HepG2 (cell line): ENCODE results near the gene MOXD1. TPM values are rescaled to one million over a fixed set of nuclear protein-coding genes. Genes with fewer than 3 reads are reported as not detected.

Experiments used
- ATAC-seq: fragments of 200-7000 bp; cut with Tn5 transposase; 3 replicates; pipeline ENCODE4 v1.9.1; 2020; ENCODE audit warnings: mild to moderate bottlenecking, moderate library complexity
- BruUV-seq: library from RNA; stranded (reverse); fragments of 400-500 nt; replicated peaks from 2 replicates; lab custom pipeline; 2021; lab: Mats Ljungman, UMichigan
- CTCF ChIA-PET: fragments of 300-600 bp; formaldehyde crosslinking; extraction: SDS; loops from one replicate; lab custom pipeline; 2021; ENCODE audit warnings: low total read pairs, inconsistent platforms, low intra/inter-chr PET ratio; lab: Yijun Ruan, JAX
- POLR2A ChIA-PET: fragments of 350-600 bp; sonication (Branson Sonifier 250); formaldehyde crosslinking; loops from one replicate; lab custom pipeline; 2020; ENCODE audit warnings: antibody characterized with exemption, inconsistent platforms; lab: Yijun Ruan, JAX
- DNase-seq: peaks from one replicate; pipeline ENCODE4 v3.0.0-alpha.2; 2015; ENCODE audit warnings: low spot score
- FAIRE-seq: peaks from 3 replicates; lab custom pipeline; 2011; peaks lifted over from hg19 to GRCh38; lab: Jason Lieb, UNC
- H2AFZ ChIP-seq: one replicate; pipeline ENCODE4 v1.6.1; 2011; ENCODE audit warnings: low read length, inconsistent platforms
- H3K27ac ChIP-seq: fragments of 300-600 bp; 3 replicates; pipeline ENCODE4 v1.8.0; 2011; ENCODE audit warnings: mixed run types, mild to moderate bottlenecking, mixed read lengths, low read length, inconsistent platforms; ENCODE audit not compliant: insufficient read depth; ENCODE audit errors: extremely low read length
- H3K27me3 ChIP-seq, 2 experiments: fragments of 200-600 bp in 1 of 2; 2 replicates in 1 of 2; 3 replicates in 1 of 2; pipeline versions ENCODE4 v1.6.0 to v1.8.0; 2011; ENCODE audit warnings: low read length in 2 of 2, mild to moderate bottlenecking in 2 of 2, moderate library complexity in 2 of 2, inconsistent platforms in 1 of 2; ENCODE audit not compliant: insufficient read depth in 2 of 2, control insufficient read depth in 1 of 2
- H3K36me3 ChIP-seq, 2 experiments: fragments of 200-600 bp in 1 of 2; replicated peaks in 1 of 2; 2 replicates in 1 of 2; 3 replicates in 1 of 2; pipeline versions ENCODE4 v1.5.1 to v1.8.0; 2011; ENCODE audit warnings: low read length in 2 of 2, inconsistent platforms in 1 of 2; ENCODE audit not compliant: insufficient read depth in 2 of 2, control insufficient read depth in 1 of 2
- H3K4me1 ChIP-seq: 2 replicates; pipeline ENCODE4 v1.5.1; 2012; ENCODE audit warnings: low read length, inconsistent platforms; ENCODE audit not compliant: insufficient read depth
- H3K4me2 ChIP-seq: 2 replicates; pipeline ENCODE4 v1.6.0; 2011; ENCODE audit warnings: low read depth, low read length, inconsistent platforms
- H3K4me3 ChIP-seq, 3 experiments: fragments of 200-600 bp in 1 of 3; sonication (generic), shearing (Covaris generic) in 1 of 3; replicated peaks in 1 of 3; 2 replicates each; pipeline ENCODE4 v1.5.1; 2011 to 2016; ENCODE audit warnings: low read length in 3 of 3, inconsistent platforms in 2 of 3, low read depth in 2 of 3, mild to moderate bottlenecking in 2 of 3, control low read depth in 1 of 3, mixed read lengths in 1 of 3; ENCODE audit not compliant: insufficient read depth in 1 of 3
- H3K79me2 ChIP-seq: one replicate; pipeline ENCODE4 v1.6.1; 2011; ENCODE audit warnings: low read length, inconsistent platforms; ENCODE audit not compliant: insufficient read depth
- H3K9ac ChIP-seq: 2 replicates; pipeline ENCODE4 v1.6.0; 2011; ENCODE audit warnings: mild to moderate bottlenecking, low read depth, low read length, inconsistent platforms; ENCODE audit not compliant: insufficient read depth
- H3K9me3 ChIP-seq: 2 replicates; pipeline ENCODE4 v1.5.1; 2012; ENCODE audit warnings: mild to moderate bottlenecking, low read length
- H4K20me1 ChIP-seq: 2 replicates; pipeline ENCODE4 v1.6.0; 2011; ENCODE audit warnings: inconsistent platforms, mild to moderate bottlenecking, low read length, moderate library complexity; ENCODE audit not compliant: insufficient read depth
- CTCF ChIP-seq: sonication (generic); formaldehyde crosslinking; IDR thresholded peaks from 2 replicates; pipeline ENCODE4 v1.5.0; 2020; ENCODE audit warnings: mild to moderate bottlenecking, missing genetic modification reagents, moderate library complexity
- ELF1 ChIP-seq: sonication (generic); formaldehyde crosslinking; IDR thresholded peaks from 2 replicates; pipeline ENCODE4 v1.4.0; 2020; ENCODE audit warnings: missing genetic modification reagents
- ELF3 ChIP-seq: IDR thresholded peaks from 2 replicates; pipeline ENCODE4 v1.6.1; 2016; ENCODE audit warnings: missing genetic modification reagents, missing compliant biosample characterization
- ISL2 ChIP-seq: sonication (generic); formaldehyde crosslinking; IDR thresholded peaks from 2 replicates; pipeline ENCODE4 v1.5.0; 2020; ENCODE audit warnings: missing genetic modification reagents
- MLXIP ChIP-seq: sonication (generic); formaldehyde crosslinking; IDR thresholded peaks from 2 replicates; pipeline ENCODE4 v1.9.0; 2021; ENCODE audit warnings: missing genetic modification reagents, borderline replicate concordance
- SKIL ChIP-seq: sonication (generic); formaldehyde crosslinking; IDR thresholded peaks from 2 replicates; pipeline ENCODE4 v1.8.0; 2022; ENCODE audit warnings: missing genetic modification reagents, mild to moderate bottlenecking, moderate library complexity, borderline replicate concordance
- SMC3 ChIP-seq: IDR thresholded peaks from 2 replicates; pipeline ENCODE4 v1.6.1; 2011; ENCODE audit warnings: low read length, improper control_type of control experiment
- SOX13 ChIP-seq, 3 experiments: fragments of 450-650 bp in 1 of 3; sonication (generic) in 1 of 3; formaldehyde crosslinking in 1 of 3; IDR thresholded peaks in 2 of 3; conservative IDR thresholded peaks in 1 of 3; 2 replicates each; pipeline versions ENCODE4 v1.5.0 to v1.6.1; 2016 to 2020; ENCODE audit warnings: antibody characterized with exemption in 1 of 3, mild to moderate bottlenecking in 1 of 3, missing compliant biosample characterization in 1 of 3, missing genetic modification reagents in 1 of 3, moderate library complexity in 1 of 3
- SOX6 ChIP-seq, 2 experiments: fragments of 450-650 bp in 1 of 2; sonication (generic) in 1 of 2; formaldehyde crosslinking in 1 of 2; IDR thresholded peaks; 2 replicates each; pipeline versions ENCODE4 v1.4.0 to v1.6.1; 2017 to 2020; ENCODE audit warnings: antibody characterized with exemption in 1 of 2, mild to moderate bottlenecking in 1 of 2, missing genetic modification reagents in 1 of 2
- TFDP2 ChIP-seq: sonication (generic); formaldehyde crosslinking; IDR thresholded peaks from 2 replicates; pipeline ENCODE4 v1.4.0; 2020; ENCODE audit warnings: missing genetic modification reagents
- ZGPAT ChIP-seq: IDR thresholded peaks from 2 replicates; pipeline ENCODE4 v1.6.1; 2016; ENCODE audit warnings: mild to moderate bottlenecking
- WGBS: methylation state at CpG from one replicate; pipeline ENCODE4 v1.1.6; 2017; ENCODE audit warnings: low lambda C conversion rate; 5-methylcytosine and 5-hydroxymethylcytosine counted together
- in situ Hi-C: cut with HindIII; loops from 2 replicates; pipeline ENCODE4 v1.10.0; 2017; ENCODE audit warnings: low pct_unique_long_range_greater_than_20kb; ENCODE audit not compliant: extremely low pct_ligation_motif_present
- intact Hi-C: fragments of 100-400 bp; cut with micrococcal nuclease; formaldehyde crosslinking; loops from one replicate; pipeline ENCODE4 v1.10.0; 2022; ENCODE audit not compliant: unreplicated experiment
- polyA plus RNA-seq, 8 experiments: library from polyadenylated mRNA; depleted of rRNA in 3 of 8; stranded (reverse) in 7 of 8; unstranded in 1 of 8; fragments of >200 nt; fragmentation: Illumina TruSeq in 4 of 8; extraction: Trizol in 4 of 8; gene quantifications; 2 replicates each; pipeline versions ENCODE4 v1.2.1 to v1.2.3, GENCODE V29; 2011 to 2016; ENCODE audit warnings: low read depth in 4 of 8, missing spikeins in 1 of 8, mixed read lengths in 1 of 8; ENCODE audit not compliant: insufficient read depth in 1 of 8
- total RNA-seq, 5 experiments: library from RNA; depleted of rRNA; stranded (reverse); fragments of >200 nt; fragmentation: Illumina TruSeq; extraction: Trizol; gene quantifications; 2 replicates each; pipeline ENCODE4 v1.2.3, GENCODE V29; 2016; ENCODE audit warnings: low read depth in 1 of 5

Gene MOXD1
- total and polyA plus RNA-seq, 2 of the 13 experiments (the other 11 are each of a cell fraction or from before 2014, with no cell fraction given) = 0.03 TPM; not detected in 1

- H3K9me3 ChIP-seq = no peaks in the 10 kb centered on the region
- no peaks in the 10 kb centered on the region for H3K4me1 ChIP-seq
- H2AFZ ChIP-seq = peak overlapping the region; percentile 100
- ATAC-seq = peak; percentile 93
- peak overlapping the region; percentile 53; the same call in 1 of the 2 replicates for H3K9ac ChIP-seq
- H3K27me3 ChIP-seq = peaks cover 3 to 20% of the 10 kb centered on the region in 2 experiments; a peak in 3 of 5 replicates
- BruUV-seq = no TSS peak
- H3K79me2 ChIP-seq = no peaks in the 10 kb centered on the region
- H4K20me1 ChIP-seq = no peaks in the 10 kb centered on the region
- peak; percentile 78 for DNase-seq
- FAIRE-seq = peak; percentile 93
- CTCF ChIA-PET = interaction anchor here (0.7 to 3.2 kb wide), 12 partner anchors 15 to 1233 kb away, joined by 3 to 88 read pairs (median 4); partner anchors contain the start of gene MOXD1
- no peaks in the 10 kb centered on the region for H3K36me3 ChIP-seq
- in situ Hi-C loops (no loop called here), intact Hi-C loops (loop anchor here (1.0 to 5.0 kb wide), 4 partner anchors 19 to 362 kb away; no protein-coding TSS in a partner anchor)
- peak overlapping the region; percentile 35 to 70 (median 63); a peak in 4 of 6 replicates for H3K4me3 ChIP-seq
- 1% methylated on average over 12 of the region's 12 CpGs for WGBS
- no peak overlapping the region for H3K27ac ChIP-seq
- POLR2A ChIA-PET = interaction anchor here (1.5 to 1.8 kb wide), 2 partner anchors 204 to 233 kb away, joined by 4 to 7 read pairs; partner anchors contain the start of gene STX7
- peak overlapping the region; percentile 98 for H3K4me2 ChIP-seq
- no peak for TF ChIP-seq SKIL (CRISPR knock-in tag)
- peak; percentile 90 for TF ChIP-seq CTCF (CRISPR knock-in tag)
- TF ChIP-seq ZGPAT = peak; percentile 67; the same call in 1 of the 2 replicates
- 0 out of 2 replicates have a peak, but pooled peaks have one; percentile 16 for TF ChIP-seq ELF1 (CRISPR knock-in tag)
- peak; percentile 70 for TF ChIP-seq SMC3
- no peak for TF ChIP-seq SOX13 (IDR thresholded peaks at IDR 0.05)
- TF ChIP-seq SOX13 (CRISPR knock-in tag; conservative IDR thresholded peaks at IDR 0.05 in 1 of 2, IDR thresholded peaks at IDR 0.05 in 1 of 2) = peak in 1 of 2 experiments; percentile 8; a peak in 1 of 4 replicates
- no peak for TF ChIP-seq MLXIP (CRISPR knock-in tag)
- TF ChIP-seq ELF3 (CRISPR knock-in tag) = peak; percentile 26; the same call in 1 of the 2 replicates
- no peak for TF ChIP-seq TFDP2 (CRISPR knock-in tag)
- TF ChIP-seq ISL2 = 0 out of 2 replicates have a peak, but pooled peaks have one; percentile 22
- TF ChIP-seq SOX6 (IDR thresholded peaks at IDR 0.05) = no peak
- 0 out of 2 replicates have a peak, but pooled peaks have one; percentile 41 for TF ChIP-seq SOX6 (CRISPR knock-in tag; IDR thresholded peaks at IDR 0.05)
Observed at GRCh38 chr6:132279592-132280139, 121.6 kb downstream of the MOXD1 start.
